Panc1 (cell line): ENCODE measurements around the gene RESF1. TPM values are rescaled to one million over a fixed set of nuclear protein-coding genes. Genes with fewer than 3 reads are reported as not detected.

Experiments
- ATAC-seq: fragments of 200-7000 bp; cut with Tn5 transposase; 2 replicates; pipeline ENCODE4 v1.9.1; 2020; ENCODE audit warnings: mild to moderate bottlenecking, moderate library complexity
- BruUV-seq: library from RNA; stranded (reverse); fragments of 400-500 nt; replicated peaks from 2 replicates; lab custom pipeline; 2021; lab: Mats Ljungman, UMichigan
- CTCF ChIA-PET: fragments of 300-600 bp; sonication (Branson Sonifier 250); formaldehyde crosslinking; loops from one replicate; lab custom pipeline; 2022; ENCODE audit warnings: antibody characterized with exemption; lab: Charles Lee
- POLR2A ChIA-PET: fragments of 300-600 bp; sonication (Branson Sonifier 250); formaldehyde crosslinking; loops from one replicate; lab custom pipeline; 2022; ENCODE audit warnings: antibody characterized with exemption; lab: Charles Lee
- DNase-seq: peaks from one replicate; pipeline ENCODE4 v3.0.0-alpha.2; 2010; ENCODE audit warnings: low read depth, low spot score
- H3K27ac ChIP-seq: 2 replicates; pipeline ENCODE4 v1.5.1; 2011; ENCODE audit warnings: mild to moderate bottlenecking, low read length, inconsistent platforms
- H3K27me3 ChIP-seq: fragments of 200-500 bp; sonication (Bioruptor generic); 2 replicates; pipeline ENCODE4 v1.6.0; 2014; ENCODE audit warnings: low read length, inconsistent platforms; ENCODE audit not compliant: control insufficient read depth, insufficient read depth
- H3K36me3 ChIP-seq: fragments of 200-500 bp; sonication (Bioruptor generic); 2 replicates; pipeline ENCODE4 v1.5.1; 2014; ENCODE audit warnings: inconsistent platforms, mild to moderate bottlenecking, low read length, moderate library complexity; ENCODE audit not compliant: control insufficient read depth, insufficient read depth
- H3K4me1 ChIP-seq: 2 replicates; pipeline ENCODE4 v1.5.1; 2011; ENCODE audit warnings: inconsistent platforms, mild to moderate bottlenecking, low read length, moderate library complexity; ENCODE audit not compliant: control insufficient read depth, insufficient read depth
- H3K4me3 ChIP-seq, 2 experiments: 2 replicates each; pipeline ENCODE4 v1.5.1; 2011 to 2012; ENCODE audit warnings: low read depth in 2 of 2, low read length in 2 of 2, mild to moderate bottlenecking in 2 of 2, inconsistent platforms in 1 of 2, moderate library complexity in 1 of 2
- H3K9me3 ChIP-seq: fragments of 200-500 bp; sonication (Bioruptor generic); 2 replicates; pipeline ENCODE4 v1.5.1; 2014; ENCODE audit warnings: low read depth, mild to moderate bottlenecking, inconsistent platforms, low read length, moderate library complexity; ENCODE audit not compliant: control insufficient read depth, insufficient read depth
- POLR2AphosphoS5 ChIP-seq: IDR thresholded peaks from 2 replicates; pipeline ENCODE4 v1.6.1; 2012; ENCODE audit warnings: mild to moderate bottlenecking, low read depth, low read length, moderate library complexity
- SIN3A ChIP-seq: IDR thresholded peaks from 2 replicates; pipeline ENCODE4 v1.6.1; 2012; ENCODE audit warnings: low read depth, mild to moderate bottlenecking, low read length, moderate library complexity, borderline replicate concordance; ENCODE audit not compliant: insufficient read depth
- TCF7L2 ChIP-seq: IDR thresholded peaks from 2 replicates; pipeline ENCODE4 v1.6.1; 2011; ENCODE audit warnings: mild to moderate bottlenecking, low read depth, low read length, inconsistent platforms
- in situ Hi-C: cut with HindIII; loops from 2 replicates; pipeline ENCODE4 v1.10.0; 2016; ENCODE audit warnings: low sequenced_read_pairs, low pct_unique_long_range_greater_than_20kb
- intact Hi-C: fragments of 100-400 bp; cut with micrococcal nuclease; formaldehyde crosslinking; loops from one replicate; pipeline ENCODE4 v1.10.0; 2022; ENCODE audit not compliant: unreplicated experiment
- total RNA-seq: library from RNA; stranded (reverse); gene quantifications from one replicate; pipeline ENCODE4 v1.2.1, GENCODE V29; 2021; ENCODE audit not compliant: unreplicated experiment
- TF ChIP-seq, protein P1 (sequence below): fragments of 450-650 bp; IDR thresholded peaks from 2 replicates; pipeline ENCODE4 v1.5.1; 2017; ENCODE audit warnings: mild to moderate bottlenecking
- TF ChIP-seq, protein P2 (sequence below), 2 experiments: IDR thresholded peaks; 2 replicates each; pipeline ENCODE4 v1.6.1; 2011 to 2012; ENCODE audit warnings: low read depth in 2 of 2, control low read depth in 1 of 2, low read length in 1 of 2, mild to moderate bottlenecking in 1 of 2, moderate library complexity in 1 of 2; ENCODE audit not compliant: insufficient read depth in 1 of 2

RESF1 gene
- total RNA-seq, 1 experiment from 2014 or later, result 42.4 TPM

DNA sequence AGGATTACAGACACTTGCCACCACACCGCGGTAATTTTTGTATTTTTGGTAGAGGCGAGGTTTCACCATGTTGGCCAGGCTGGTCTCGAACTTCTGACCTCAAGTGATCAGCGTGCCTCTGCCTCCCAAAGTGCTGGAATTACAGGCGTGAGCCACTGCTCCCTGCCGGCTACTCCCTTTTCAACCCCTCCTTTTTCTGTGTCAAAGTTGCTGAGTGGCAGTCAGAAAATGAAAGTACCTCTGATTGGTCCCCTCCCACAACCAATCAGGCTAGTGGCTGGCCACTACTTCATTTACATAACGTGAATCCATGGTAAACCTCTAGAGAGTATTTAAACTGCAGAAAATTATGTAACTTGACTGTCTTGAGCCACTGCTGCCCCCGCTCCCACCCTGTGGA, 5.9 kb downstream of the RESF1 start:
- Histone ChIP-seq H3K36me3 (peaks cover 18% of the 10 kb centered on the region), H3K27me3 (no peaks in the 10 kb centered on the region), H3K9me3 (no peaks in the 10 kb centered on the region), H3K4me1 (peaks cover 28% of the 10 kb centered on the region), H3K27ac (no peak overlapping the region), H3K4me3 (no peak overlapping the region)
- DNase-seq (no peak), ATAC-seq (no peak)
- TF ChIP-seq SIN3A, result no peak
- TF ChIP-seq, protein P1, sequence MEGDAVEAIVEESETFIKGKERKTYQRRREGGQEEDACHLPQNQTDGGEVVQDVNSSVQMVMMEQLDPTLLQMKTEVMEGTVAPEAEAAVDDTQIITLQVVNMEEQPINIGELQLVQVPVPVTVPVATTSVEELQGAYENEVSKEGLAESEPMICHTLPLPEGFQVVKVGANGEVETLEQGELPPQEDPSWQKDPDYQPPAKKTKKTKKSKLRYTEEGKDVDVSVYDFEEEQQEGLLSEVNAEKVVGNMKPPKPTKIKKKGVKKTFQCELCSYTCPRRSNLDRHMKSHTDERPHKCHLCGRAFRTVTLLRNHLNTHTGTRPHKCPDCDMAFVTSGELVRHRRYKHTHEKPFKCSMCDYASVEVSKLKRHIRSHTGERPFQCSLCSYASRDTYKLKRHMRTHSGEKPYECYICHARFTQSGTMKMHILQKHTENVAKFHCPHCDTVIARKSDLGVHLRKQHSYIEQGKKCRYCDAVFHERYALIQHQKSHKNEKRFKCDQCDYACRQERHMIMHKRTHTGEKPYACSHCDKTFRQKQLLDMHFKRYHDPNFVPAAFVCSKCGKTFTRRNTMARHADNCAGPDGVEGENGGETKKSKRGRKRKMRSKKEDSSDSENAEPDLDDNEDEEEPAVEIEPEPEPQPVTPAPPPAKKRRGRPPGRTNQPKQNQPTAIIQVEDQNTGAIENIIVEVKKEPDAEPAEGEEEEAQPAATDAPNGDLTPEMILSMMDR, result no peak
- ChIA-PET POLR2A (no interaction called here), CTCF (no interaction called here)
- intact Hi-C loops (no loop called here), in situ Hi-C loops (no loop called here)
- BruUV-seq, result no TSS peak

DNA sequence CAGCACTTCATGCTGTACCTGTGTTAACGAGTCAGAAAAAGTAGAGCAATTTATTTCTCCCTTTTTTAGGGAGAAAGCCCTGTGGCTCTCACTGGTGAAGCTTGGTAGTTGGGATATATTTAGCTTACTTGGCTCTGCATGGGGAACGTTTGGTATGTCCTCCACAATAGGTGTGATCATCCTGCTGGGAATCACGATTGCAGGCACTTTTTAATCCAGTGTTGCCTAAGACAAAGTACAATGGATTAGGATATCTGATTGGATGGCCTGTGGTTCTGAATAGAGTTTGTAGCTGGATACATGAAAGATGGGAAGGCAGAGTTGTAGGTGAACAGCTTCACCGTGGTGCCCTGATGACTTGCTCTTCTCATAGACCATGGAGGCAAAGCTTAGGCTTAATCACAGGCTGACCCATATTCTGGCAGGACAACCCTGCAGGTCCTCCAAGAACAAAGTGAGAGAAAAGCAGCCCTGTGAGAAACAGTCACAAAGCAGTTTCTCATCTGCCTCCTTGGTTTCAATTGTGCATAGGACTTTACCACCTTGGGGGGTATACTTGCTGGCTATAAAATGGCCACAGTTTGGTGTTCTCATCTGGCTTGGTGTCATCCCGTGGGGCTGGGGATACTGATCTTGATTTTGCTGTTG, 7.5 kb downstream of the RESF1 start:
- peak overlapping the region; percentile 37 for H3K27ac ChIP-seq
- ChIA-PET CTCF (no interaction called here), POLR2A (no interaction called here)
- peaks cover 14% of the 10 kb centered on the region for H3K4me1 ChIP-seq
- intact Hi-C loops, result no loop called here
- peaks cover 1% of the 10 kb centered on the region; the same call in 1 of the 2 replicates for H3K9me3 ChIP-seq
- no TSS peak for BruUV-seq
- no peaks in the 10 kb centered on the region for H3K27me3 ChIP-seq
- DNase-seq, result no peak
- no peak for TF ChIP-seq SIN3A
- TF ChIP-seq TCF7L2, result no peak
- TF ChIP-seq, protein P1, result no peak
- TF ChIP-seq, protein P2, sequence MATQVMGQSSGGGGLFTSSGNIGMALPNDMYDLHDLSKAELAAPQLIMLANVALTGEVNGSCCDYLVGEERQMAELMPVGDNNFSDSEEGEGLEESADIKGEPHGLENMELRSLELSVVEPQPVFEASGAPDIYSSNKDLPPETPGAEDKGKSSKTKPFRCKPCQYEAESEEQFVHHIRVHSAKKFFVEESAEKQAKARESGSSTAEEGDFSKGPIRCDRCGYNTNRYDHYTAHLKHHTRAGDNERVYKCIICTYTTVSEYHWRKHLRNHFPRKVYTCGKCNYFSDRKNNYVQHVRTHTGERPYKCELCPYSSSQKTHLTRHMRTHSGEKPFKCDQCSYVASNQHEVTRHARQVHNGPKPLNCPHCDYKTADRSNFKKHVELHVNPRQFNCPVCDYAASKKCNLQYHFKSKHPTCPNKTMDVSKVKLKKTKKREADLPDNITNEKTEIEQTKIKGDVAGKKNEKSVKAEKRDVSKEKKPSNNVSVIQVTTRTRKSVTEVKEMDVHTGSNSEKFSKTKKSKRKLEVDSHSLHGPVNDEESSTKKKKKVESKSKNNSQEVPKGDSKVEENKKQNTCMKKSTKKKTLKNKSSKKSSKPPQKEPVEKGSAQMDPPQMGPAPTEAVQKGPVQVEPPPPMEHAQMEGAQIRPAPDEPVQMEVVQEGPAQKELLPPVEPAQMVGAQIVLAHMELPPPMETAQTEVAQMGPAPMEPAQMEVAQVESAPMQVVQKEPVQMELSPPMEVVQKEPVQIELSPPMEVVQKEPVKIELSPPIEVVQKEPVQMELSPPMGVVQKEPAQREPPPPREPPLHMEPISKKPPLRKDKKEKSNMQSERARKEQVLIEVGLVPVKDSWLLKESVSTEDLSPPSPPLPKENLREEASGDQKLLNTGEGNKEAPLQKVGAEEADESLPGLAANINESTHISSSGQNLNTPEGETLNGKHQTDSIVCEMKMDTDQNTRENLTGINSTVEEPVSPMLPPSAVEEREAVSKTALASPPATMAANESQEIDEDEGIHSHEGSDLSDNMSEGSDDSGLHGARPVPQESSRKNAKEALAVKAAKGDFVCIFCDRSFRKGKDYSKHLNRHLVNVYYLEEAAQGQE (IDR thresholded peaks at IDR 0.05; ENCODE audit: insufficient read depth in 1 of 2, low read depth in 2 of 2, low read length in 1 of 2), result no peak
- no peak for TF ChIP-seq POLR2AphosphoS5
- in situ Hi-C loops, result no loop called here
- H3K4me3 ChIP-seq, result no peak overlapping the region
- ATAC-seq, result peak; percentile 63
- peaks cover 7% of the 10 kb centered on the region; the same call in 1 of the 2 replicates for H3K36me3 ChIP-seq
